ENCODE measurements around the gene TMUB1. TPM values are rescaled to one million over a fixed set of nuclear protein-coding genes. Genes with fewer than 3 reads are reported as not detected.
"Not testable (repeated sequence)": the region's sequence is repeated elsewhere in the genome, so short reads cannot be mapped to it uniquely, and the experiment has no call there.

The TMUB1 gene
- total RNA-seq, 1 experiment from 2014 or later: 32.9 TPM

DNA sequence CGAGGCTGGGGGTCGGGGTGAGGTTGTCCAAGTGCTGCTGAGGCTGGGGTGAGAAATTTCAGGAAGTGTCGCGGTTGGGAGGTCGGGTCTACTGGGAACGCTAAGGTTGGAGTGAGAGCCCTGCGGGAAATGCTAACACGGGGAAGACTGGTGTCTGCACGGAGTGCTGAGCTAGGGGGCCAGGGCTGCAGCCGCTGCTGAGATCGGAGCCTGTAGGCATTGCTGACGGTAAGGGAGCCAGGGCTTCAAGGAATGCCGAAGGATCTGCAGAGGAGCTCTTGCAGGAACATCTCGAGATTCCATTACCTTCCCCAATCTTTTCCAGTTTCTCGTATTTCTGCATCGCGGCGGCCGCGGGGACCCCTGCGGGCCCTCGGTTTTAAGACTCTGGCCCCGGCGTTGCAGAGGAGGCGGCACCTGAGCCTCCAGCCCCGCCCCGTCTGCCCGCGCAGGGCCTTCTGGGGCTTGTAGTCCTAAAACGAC lies 25.7 kb downstream of the TMUB1 start, which contains the start of gene CDK5:
CDK5 (minus strand) TSS at position 392 of the 483 bp plus-strand sequence; CDS start at position 343, 49 bp downstream.
- DNase-seq: no peak
- Histone ChIP-seq H3K36me3 (no peaks in the 10 kb centered on the region), H3K4me3 (peak within 1 kb of the TSS; percentile 67), H3K27me3 (no peaks in the 10 kb centered on the region), H3K9me3 (no peaks in the 10 kb centered on the region)

- Histone ChIP-seq H3K27me3 (no peaks in the 10 kb centered on the region), H3K4me3 (peak overlapping the region; percentile 67), H3K9me3 (no peaks in the 10 kb centered on the region), H3K36me3 (no peaks in the 10 kb centered on the region)
- DNase-seq: no peak
Observed at GRCh38 chr7:151056666-151057505, 26.4 kb downstream of the TMUB1 start.

DNA sequence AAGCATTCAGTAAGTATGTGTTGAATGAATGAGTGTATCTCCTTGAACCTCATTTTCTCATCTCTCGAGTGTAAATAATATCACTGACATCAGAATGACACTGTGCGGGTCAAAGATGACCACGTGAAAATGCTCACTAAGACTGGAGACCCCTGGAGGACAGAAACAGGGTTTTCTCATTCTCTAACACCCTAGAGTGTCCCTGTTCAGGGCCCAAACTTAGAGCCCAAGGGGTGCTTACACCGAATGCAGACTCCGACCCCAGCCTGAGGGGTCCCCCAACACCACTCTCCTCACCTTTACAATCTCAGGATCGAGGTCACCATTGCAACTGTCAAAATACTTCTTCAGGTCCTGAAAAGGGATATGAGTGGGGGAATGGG lies 27.0 kb downstream of the TMUB1 start:
- DNase-seq: no peak
- no peaks in the 10 kb centered on the region for H3K27me3 ChIP-seq
- H3K4me3 ChIP-seq: no peak overlapping the region
- H3K9me3 ChIP-seq: no peaks in the 10 kb centered on the region
- no peaks in the 10 kb centered on the region for H3K36me3 ChIP-seq

- H3K36me3 ChIP-seq: no peaks in the 10 kb centered on the region
- H3K27me3 ChIP-seq: no peaks in the 10 kb centered on the region
- DNase-seq: no peak
- no peak overlapping the region for H3K4me3 ChIP-seq
- no peaks in the 10 kb centered on the region for H3K9me3 ChIP-seq
Observed at GRCh38 chr7:151053751-151054150, 29.5 kb downstream of the TMUB1 start.

DNA sequence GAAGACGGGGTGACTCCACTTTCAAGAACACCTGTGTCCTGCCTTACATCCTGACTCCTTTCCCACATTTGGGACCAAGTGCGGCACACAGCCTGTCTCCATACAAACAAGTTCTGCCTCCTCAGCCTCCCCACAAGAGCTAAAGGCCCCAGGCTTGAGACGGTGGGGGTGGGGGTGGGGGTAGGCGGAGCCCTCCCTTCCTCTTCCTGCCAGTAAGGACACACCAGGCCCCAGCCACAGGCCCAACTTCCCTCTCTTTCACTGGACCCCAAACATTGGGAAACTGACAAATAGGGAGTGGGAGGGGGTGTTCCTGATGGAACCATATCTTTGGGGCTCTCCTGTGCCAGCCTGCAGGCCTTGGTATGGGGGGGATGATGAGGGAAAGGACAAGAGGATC lies 30.2 kb downstream of the TMUB1 start:
- no peaks in the 10 kb centered on the region for H3K36me3 ChIP-seq
- no peak overlapping the region for H3K4me3 ChIP-seq
- DNase-seq: no peak
- H3K9me3 ChIP-seq: no peaks in the 10 kb centered on the region
- no peaks in the 10 kb centered on the region for H3K27me3 ChIP-seq

DNA sequence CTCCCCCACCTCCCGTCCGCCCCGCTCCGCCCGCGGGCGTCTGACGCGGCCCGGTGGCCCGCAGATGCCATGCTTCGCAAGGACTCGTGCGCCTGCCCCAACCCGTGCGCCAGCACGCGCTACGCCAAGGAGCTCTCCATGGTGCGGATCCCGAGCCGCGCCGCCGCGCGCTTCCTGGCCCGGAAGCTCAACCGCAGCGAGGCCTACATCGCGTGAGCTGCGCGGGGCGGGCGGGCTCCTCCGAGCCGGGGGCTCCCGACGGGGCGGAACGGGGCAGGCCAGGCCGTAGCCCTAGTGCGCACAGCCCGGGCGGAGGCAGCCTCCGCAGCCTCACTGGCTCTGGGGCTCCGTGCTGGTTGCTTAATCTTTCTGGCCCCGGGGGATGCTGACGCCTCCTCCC lies 32.2 kb downstream of the TMUB1 start:
- no peak for DNase-seq
- H3K27me3 ChIP-seq: no peaks in the 10 kb centered on the region
- H3K36me3 ChIP-seq: no peaks in the 10 kb centered on the region
- H3K9me3 ChIP-seq: no peaks in the 10 kb centered on the region
- H3K4me3 ChIP-seq: no peak overlapping the region

DNA sequence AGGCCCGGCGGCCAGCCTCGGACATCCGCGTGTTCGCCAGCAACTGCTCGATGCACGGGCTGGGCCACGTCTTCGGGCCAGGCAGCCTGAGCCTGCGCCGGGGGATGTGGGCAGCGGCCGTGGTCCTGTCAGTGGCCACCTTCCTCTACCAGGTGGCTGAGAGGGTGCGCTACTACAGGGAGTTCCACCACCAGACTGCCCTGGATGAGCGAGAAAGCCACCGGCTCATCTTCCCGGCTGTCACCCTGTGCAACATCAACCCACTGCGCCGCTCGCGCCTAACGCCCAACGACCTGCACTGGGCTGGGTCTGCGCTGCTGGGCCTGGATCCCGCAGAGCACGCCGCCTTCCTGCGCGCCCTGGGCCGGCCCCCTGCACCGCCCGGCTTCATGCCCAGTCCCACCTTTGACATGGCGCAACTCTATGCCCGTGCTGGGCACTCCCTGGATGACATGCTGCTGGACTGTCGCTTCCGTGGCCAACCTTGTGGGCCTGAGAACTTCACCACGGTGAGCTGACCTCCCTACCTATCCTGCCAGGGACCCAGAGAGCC lies 34.3 kb downstream of the TMUB1 start:
- Histone ChIP-seq H3K36me3 (no peaks in the 10 kb centered on the region), H3K27me3 (no peaks in the 10 kb centered on the region), H3K4me3 (no peak overlapping the region), H3K9me3 (no peaks in the 10 kb centered on the region)
- no peak for DNase-seq

DNA sequence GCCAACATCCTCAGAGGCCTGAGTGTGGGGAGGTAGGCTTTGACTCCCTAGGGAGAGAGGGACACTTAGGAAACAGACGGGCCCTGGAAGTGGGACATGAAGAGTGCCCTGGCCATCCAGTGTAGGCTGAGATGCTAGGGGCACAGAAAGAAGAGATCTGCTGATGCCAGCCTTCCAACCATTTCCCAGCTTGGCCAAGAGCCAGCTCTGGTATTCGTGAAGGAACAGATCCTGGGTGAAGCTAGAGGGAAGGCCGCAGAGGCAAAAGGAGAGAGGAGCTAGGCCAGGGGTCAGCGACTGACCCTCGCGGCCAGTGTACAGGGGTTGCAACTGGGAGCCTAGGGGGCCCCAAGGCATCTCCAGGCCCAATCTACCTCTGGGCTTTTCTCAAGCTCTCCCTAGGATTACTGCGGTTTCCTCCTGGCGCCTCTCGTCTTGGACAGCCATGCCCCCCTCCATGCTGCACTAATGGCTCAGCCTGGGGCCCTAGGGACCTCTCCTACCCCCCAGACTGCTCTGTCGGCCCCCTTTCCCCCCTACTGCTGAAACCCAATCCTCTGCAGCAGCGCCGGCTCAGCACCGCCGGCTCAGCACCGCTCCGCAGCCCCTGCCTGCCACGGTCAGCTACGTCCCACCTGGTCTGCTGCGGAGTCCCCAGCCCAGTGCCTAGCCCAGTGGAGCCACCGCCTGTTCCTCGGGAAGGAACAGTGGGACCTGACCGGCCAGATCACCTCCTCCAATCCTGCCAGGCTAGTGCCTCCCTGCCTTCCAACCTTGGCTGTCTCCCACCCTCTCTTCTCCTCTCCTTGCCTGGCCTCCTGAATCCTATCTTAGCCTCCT lies 35.1 kb downstream of the TMUB1 start, which contains the start of gene ASIC3:
ASIC3 (plus strand) TSS at position 556 of the 840 bp plus-strand sequence. CDS start 355 bp downstream, outside the sequence.
- DNase-seq: no peak
- no peaks in the 10 kb centered on the region for H3K36me3 ChIP-seq
- no peaks in the 10 kb centered on the region for H3K27me3 ChIP-seq
- H3K4me3 ChIP-seq: no peak within 1 kb of the TSS
- no peaks in the 10 kb centered on the region for H3K9me3 ChIP-seq

GRCh38 chr7:151046603-151047573 lies 36.4 kb downstream of the TMUB1 start:
- peak; percentile 83 for DNase-seq
- Histone ChIP-seq H3K4me3 (no peak overlapping the region), H3K36me3 (no peaks in the 10 kb centered on the region), H3K9me3 (no peaks in the 10 kb centered on the region), H3K27me3 (no peaks in the 10 kb centered on the region)

GRCh38 chr7:151045967-151046366 lies 37.3 kb downstream of the TMUB1 start:
- DNase-seq: no peak
- H3K4me3 ChIP-seq: no peak overlapping the region
- H3K27me3 ChIP-seq: no peaks in the 10 kb centered on the region
- H3K36me3 ChIP-seq: no peaks in the 10 kb centered on the region
- no peaks in the 10 kb centered on the region for H3K9me3 ChIP-seq

- Histone ChIP-seq H3K9me3 (no peaks in the 10 kb centered on the region), H3K36me3 (no peaks in the 10 kb centered on the region), H3K4me3 (no peak overlapping the region), H3K27me3 (no peaks in the 10 kb centered on the region)
- DNase-seq: no peak
Observed at GRCh38 chr7:151045262-151045661, 38.0 kb downstream of the TMUB1 start.

- DNase-seq: no peak
- Histone ChIP-seq H3K4me3 (no peak overlapping the region), H3K27me3 (no peaks in the 10 kb centered on the region), H3K9me3 (no peaks in the 10 kb centered on the region), H3K36me3 (no peaks in the 10 kb centered on the region)
Observed at GRCh38 chr7:151043959-151044358, 39.3 kb downstream of the TMUB1 start.

DNA sequence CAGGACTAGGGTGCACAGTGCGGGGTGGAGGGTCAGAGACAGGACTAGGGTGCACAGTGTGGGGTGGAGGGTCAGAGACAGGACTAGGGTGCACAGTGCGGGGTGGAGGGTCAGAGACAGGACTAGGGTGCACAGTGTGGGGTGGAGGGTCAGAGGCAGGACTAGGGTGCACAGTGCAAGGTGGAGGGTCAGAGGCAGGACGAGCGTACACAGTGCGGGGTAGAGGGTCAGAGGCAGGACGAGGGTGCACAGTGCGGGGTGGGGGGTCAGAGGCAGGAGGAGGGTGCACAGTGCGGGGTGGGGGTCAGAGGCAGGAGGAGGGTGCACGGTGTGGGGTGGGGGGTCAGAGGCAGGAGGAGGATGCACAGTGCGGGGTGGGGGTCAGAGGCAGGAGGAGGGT lies 39.8 kb downstream of the TMUB1 start:
- not testable (repeated sequence) for H3K4me3 ChIP-seq, H3K9me3 ChIP-seq, H3K27me3 ChIP-seq, H3K36me3 ChIP-seq, DNase-seq

- Histone ChIP-seq H3K27me3 (no peaks in the 10 kb centered on the region), H3K36me3 (no peaks in the 10 kb centered on the region), H3K4me3 (no peak overlapping the region), H3K9me3 (no peaks in the 10 kb centered on the region)
- no peak for DNase-seq
Observed at GRCh38 chr7:151040616-151041375, 42.5 kb downstream of the TMUB1 start.

DNA sequence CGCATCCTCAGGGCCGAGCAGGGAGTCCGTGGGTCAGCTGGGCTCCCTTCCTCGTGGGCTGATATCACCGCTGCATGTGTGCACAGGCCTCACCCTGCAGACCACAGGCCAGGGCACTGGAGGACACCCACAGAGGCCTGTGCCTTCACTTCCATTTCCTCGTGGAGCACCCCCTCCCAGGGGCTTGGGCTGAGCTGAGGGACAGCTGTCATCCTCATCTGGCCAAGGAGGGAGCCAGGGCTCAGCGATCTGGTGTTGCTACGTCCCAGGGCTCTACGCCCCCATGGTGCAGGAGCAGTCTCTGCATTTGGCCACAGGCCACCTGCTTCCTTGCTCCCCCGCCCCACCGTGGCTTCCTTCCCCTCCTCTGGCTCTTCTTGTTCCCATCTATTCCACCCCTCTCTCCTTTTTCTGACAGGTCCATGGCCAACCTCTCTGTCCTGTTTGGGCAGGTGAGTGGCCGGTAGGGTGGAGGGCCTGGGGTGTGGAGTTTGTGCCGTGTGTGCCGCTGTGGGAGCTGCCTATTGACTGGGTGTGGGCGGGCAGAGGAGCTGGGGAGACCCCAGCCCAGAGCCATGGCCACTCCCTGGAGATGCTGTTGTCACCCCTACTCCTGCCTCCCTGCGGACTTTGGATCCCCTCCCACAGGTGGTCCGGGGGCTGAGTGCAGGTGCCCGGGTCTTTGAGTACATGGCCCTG lies 43.3 kb downstream of the TMUB1 start:
- Histone ChIP-seq H3K36me3 (no peaks in the 10 kb centered on the region), H3K9me3 (no peaks in the 10 kb centered on the region), H3K27me3 (no peaks in the 10 kb centered on the region), H3K4me3 (no peak overlapping the region)
- no peak for DNase-seq
